ENCODE results near the gene RBPJ.

The RBPJ gene

GRCh38 chr4:26424153-26424552, 103.3 kb downstream of the RBPJ start:
- no peak for DNase-seq

- no peak for DNase-seq
These were observed 104.0 kb downstream of the RBPJ start for GRCh38 chr4:26424838-26425237.

GRCh38 chr4:26425953-26426352, 105.1 kb downstream of the RBPJ start:
- DNase-seq, result no peak

- DNase-seq, result no peak
These were observed 106.1 kb downstream of the RBPJ start for GRCh38 chr4:26426892-26427291.

- DNase-seq, result no peak
These were observed 109.1 kb downstream of the RBPJ start for GRCh38 chr4:26429910-26430309.

- no peak for DNase-seq
These were observed 110.8 kb downstream of the RBPJ start for GRCh38 chr4:26431461-26432180.

GRCh38 chr4:26432419-26432818, 111.6 kb downstream of the RBPJ start:
- DNase-seq, result no peak

- no peak for DNase-seq
These were observed 112.7 kb downstream of the RBPJ start for GRCh38 chr4:26433556-26433955.

- no peak for DNase-seq
These were observed 113.3 kb downstream of the RBPJ start for GRCh38 chr4:26434030-26434639.

- no peak for DNase-seq
These were observed 120.3 kb downstream of the RBPJ start for GRCh38 chr4:26441102-26441501.

GRCh38 chr4:26441771-26442170, 121.0 kb downstream of the RBPJ start:
- DNase-seq, result no peak

- DNase-seq, result no peak
These were observed 126.6 kb downstream of the RBPJ start for GRCh38 chr4:26447378-26447777.

- no peak for DNase-seq
These were observed 129.6 kb downstream of the RBPJ start for GRCh38 chr4:26450418-26450817.

- no peak for DNase-seq
These were observed 130.8 kb downstream of the RBPJ start for GRCh38 chr4:26451597-26451996.

GRCh38 chr4:26452565-26453531, 132.0 kb downstream of the RBPJ start:
- DNase-seq, result no peak

GRCh38 chr4:26454961-26455360, 134.1 kb downstream of the RBPJ start:
- DNase-seq, result no peak

- no peak for DNase-seq
These were observed 134.8 kb downstream of the RBPJ start for GRCh38 chr4:26455571-26455970.

- no peak for DNase-seq
These were observed 136.6 kb downstream of the RBPJ start for GRCh38 chr4:26457412-26457811.

GRCh38 chr4:26458157-26458561, 137.3 kb downstream of the RBPJ start:
- no peak for DNase-seq

- DNase-seq, result no peak
These were observed 138.4 kb downstream of the RBPJ start for GRCh38 chr4:26459054-26459755.

- DNase-seq, result no peak
These were observed 139.1 kb downstream of the RBPJ start for GRCh38 chr4:26459756-26460530.

- no peak for DNase-seq
These were observed 142.1 kb downstream of the RBPJ start for GRCh38 chr4:26462874-26463273.
